Fibroblast of skin of abdomen (primary cell): ENCODE measurements around the gene TSPAN13.
A peak's percentile ranks its signal among the peaks of the same experiment; 100 is the strongest.

Source experiments
- DNase-seq: peaks from one replicate; pipeline ENCODE4 v3.0.0-alpha.2; 2013

TSPAN13 gene

DNA sequence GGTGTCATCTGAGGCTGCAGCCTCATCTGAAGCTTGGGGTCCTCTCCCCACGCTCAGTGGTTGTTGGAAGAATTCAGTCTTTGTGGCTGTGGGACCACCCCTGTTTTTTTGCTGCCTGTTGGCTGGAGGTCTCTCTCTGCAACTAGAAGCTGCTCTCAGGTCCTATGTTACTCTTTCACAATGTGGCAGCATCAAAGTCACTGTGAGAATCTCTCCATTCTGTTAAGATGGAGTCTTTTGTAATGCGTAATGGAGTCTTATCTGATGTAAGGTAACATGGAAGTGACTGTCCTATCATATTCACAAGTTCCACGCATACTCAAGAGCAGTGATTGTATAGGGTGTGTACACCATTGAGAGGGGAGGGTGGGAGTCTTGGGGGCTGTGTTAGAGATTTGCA is 24.9 kb downstream of the TSPAN13 start:
- DNase-seq, result no peak

DNA sequence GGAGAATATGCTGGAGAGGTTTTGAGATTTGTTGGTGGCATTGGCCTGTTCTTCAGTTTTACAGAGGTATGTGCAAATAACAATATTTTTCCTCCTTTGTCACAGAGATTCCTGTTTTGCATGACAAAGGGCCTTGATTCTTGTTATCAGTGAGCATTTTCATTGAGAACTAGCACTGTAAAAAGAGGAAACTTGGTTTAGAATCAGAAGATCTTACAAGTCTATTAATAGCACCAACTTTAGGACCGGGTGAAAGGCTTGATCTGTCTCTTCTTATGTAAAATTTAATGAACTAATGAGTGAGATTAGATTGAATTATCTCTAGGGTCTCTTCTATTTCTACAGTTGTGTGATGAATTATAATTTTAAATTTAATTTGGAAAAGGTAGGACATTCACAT is 25.5 kb downstream of the TSPAN13 start:
- no peak for DNase-seq

DNA sequence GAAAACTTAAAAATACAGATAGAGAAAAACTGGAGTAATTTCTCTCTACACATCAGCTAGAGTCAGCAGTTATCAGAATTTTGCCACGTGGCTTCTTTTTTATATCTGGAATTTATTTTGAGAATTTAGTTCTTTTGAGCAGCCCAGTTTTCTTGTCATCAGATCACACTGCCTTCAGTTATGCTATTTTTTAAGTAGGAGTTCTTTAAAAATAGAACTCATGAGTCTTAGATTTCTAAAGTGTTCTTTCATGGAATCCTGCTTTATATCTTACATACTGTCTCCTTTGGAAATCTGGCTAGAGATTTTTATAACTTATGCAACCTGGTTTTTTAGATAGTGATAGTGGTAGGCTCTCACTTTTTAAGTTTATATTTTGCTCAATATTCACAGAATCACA is 27.0 kb downstream of the TSPAN13 start:
- no peak for DNase-seq

DNA sequence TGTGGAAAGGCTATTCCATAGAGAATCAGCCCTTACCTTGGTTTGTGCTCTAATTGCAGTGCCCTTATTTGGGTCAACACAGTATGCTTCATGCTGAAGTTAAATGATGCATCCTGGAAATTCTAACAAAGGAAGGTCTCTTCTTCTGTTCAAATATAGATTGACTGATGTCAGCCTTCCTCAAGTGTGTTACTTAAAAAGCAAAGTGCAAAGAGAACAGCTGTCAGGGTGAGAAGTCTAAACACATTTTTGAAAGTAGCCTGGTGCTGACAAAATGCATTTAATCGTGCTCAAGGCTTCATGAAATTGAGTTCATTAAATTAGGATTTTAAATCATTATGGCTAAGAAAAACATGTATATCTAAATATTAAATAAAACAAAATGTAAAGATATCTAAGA is 31.8 kb downstream of the TSPAN13 start:
- no peak for DNase-seq

DNA sequence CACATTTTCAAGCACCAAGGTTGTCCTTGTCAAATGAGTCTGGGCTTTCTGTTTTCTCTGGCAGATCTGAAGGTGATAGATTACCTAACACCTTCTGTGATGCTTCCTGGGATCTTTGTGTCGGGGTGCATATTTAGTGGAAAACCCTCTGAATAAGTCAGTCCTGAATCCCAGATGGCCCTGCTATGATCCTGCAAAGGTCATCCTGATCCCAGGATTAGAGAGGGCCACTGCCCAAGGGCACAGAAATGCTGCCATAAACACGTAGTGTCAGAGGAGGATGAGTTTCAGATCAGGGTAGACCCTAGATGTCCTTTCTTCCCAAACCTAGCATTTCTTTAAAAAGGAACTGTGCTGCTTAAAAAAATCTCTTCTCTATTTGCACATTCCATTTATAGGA is 32.3 kb downstream of the TSPAN13 start:
- no peak for DNase-seq

DNA sequence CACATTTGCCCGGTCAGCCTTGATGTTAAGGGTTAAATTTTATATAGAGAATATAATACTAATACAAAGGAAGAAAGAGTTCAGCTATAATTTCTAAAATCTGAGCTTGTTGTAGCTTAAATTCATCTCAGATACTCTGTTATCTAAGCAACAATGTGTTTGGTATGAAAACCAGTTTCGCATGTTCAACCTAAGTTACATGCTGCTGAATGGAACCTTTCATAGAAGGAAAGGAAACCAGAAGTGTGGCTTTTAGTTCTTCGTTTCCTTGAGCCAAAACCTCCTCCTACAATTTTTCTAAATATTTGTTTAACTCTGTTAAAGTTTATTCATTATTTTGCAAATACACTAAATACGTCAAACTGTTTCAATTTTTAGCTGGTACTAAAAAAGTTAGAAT is 32.7 kb downstream of the TSPAN13 start:
- no peak for DNase-seq

DNA sequence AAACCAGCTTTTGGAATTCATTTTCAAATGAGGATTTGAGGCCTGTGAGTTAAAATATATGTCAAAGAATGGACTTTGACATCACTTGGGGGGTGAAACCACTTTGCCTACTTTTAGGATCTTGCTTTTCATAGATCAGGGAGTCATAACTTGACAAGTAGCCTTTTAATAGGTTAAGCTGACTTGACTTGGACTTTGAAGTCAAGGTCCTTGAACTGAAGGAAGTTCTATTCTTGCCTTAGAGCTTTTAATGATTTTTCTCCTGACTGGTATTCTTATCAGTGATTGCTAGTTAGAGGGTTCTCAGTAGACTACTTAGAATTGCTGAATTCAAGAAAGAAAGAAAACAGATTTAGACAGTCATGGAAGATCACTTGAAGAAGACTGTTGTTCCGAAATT is 33.6 kb downstream of the TSPAN13 start:
- DNase-seq, result no peak

DNA sequence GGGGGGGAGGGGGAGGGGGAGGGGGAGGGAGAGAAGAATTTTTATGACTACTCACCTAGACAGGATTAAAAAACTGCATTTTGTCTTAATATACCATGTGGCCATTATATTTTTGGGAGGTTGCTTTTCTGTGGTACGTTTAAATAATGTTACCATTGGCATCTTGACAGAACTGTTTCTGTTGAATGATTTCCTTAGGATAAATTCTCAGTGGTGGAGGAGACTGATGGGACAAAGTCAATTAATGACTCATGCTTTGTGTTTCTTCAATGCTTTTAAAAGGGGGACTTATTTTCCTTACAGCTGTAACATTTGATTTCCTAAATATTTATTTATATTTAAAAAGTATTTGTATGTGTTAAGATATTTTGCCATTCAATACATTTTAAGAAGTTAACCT is 37.5 kb downstream of the TSPAN13 start:
- no peak for DNase-seq

DNA sequence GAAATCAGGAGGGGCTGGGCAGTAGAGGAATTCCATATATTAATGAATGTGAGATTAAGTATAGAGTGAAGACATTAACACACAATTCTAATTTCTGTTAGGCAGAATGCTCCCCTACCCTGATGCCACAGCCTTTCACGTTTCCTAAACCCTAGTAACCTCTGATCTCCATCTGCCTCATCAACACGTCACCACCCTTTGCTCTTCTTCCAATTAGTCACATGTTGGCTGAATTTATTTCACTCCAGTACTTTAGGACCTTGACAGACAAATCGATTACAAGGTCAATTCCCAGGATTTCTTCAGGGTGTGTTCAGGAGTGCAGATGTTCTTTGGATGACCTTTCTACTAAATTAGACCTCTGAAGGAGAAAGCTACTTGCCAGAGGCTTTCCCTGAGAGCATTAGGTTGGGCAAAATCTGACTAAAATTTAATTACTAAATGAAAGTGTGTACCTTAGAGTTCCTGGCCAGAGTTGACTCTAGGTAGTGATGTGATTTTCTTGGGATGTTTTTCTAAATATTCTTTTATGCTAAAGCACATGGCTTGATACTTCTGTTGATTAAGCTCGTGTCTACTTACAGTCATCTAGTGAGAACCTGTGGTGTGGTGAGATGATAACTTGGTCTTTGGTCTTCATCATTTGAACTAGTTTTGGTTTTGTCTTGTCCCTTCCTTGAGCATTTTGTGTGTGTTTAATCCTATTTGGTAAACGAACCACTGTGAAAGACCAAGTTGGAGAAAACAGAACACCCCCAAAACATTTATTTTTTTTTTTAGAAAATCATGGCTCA is 38.5 kb downstream of the TSPAN13 start:
- DNase-seq, result no peak

DNA sequence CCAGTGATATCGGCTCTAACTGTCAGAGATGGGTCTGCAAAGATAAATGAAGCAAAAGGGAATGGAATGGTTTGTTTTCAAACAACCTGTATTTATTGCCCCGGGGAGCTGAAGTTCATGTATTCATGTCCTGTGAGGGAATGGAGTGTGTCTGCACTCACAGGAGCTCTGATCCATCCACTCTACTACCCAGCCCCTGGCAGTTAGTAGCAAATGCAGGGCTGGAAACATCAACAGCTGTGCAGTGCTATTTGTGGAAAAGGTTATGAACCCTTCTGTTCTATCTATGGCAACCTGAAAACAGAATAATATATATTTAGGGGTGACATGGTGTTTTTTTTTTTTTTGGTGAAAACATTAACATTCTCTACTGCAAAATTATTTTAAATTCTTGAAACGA is 41.4 kb downstream of the TSPAN13 start:
- DNase-seq, result no peak

DNA sequence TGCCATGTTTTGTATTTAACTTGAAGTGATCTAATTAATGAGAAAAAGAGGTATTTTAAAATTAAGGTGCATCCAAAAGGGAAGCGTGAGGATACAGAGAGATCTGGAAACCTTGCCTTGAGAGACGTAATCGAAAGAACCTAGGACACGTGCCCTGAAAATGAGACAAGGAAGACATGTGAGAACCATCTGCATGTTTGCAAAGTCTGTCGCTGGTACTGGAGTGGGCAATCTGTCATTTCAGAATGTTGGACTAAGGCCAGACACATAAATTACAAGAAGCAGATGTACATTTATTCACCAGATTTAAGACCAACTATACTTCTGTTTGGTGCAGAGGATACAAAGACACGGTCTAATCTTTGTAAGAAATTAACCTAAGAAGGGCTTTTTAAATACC is 42.1 kb downstream of the TSPAN13 start:
- DNase-seq, result peak; percentile 43

DNA sequence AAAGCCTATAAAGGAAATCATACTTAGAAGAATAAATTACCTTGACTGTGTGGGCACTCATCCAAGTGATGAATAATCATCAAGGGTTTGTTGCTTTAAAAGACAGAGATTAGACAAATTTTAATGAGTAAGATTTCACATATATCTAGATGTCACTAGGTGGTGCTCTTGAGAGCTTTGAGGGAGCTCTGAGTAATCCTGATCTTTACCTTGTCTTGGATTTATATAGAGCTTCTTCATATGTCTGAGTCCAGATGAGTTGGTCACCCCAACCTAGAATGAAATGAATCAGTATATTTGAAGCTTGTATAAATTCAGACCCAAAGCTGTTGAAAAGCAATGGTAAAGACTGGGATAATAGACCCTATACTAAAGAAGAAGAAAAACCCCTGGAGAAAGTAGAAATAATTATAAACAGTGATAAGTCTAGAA is 47.6 kb downstream of the TSPAN13 start:
- DNase-seq, result peak; percentile 73

DNA sequence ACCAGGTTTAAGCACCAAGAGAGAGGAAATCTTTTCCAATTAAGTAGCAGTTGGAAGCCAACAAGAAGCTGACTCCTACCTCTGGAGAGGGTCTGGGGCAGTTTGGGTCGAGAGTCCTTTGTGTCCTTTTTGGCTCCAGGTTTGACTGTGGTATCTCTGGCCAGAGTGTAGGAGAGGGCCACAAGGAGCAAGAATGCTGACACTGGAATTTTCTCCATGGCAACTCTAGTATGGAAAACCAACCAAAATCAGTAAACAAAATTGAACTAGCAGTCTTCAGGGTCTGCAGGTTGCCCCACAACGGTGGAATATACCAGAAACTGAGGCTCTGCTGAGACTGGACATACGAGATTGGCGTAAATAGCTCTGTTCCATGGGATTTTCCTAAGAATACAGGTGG is 48.0 kb downstream of the TSPAN13 start:
- no peak for DNase-seq

DNA sequence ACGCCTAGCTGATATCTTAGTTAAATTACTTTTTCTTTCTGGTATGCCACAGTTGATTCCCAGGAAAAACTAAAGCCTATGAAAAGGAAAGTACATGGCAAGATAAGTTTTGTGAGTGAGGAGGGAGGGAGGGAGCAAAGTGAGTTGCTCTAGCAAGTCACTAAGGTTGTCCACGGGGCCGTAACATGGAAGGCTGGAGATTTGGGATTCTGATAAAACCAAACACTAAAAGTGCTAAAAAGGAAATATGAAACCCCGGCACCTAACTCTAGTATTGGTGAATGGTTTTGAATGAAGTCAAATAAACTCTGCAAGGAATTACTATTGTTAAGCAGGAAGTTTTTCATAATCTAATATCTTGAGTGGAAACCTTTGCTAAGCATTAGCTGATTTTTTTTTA is 49.6 kb downstream of the TSPAN13 start:
- DNase-seq, result no peak

DNA sequence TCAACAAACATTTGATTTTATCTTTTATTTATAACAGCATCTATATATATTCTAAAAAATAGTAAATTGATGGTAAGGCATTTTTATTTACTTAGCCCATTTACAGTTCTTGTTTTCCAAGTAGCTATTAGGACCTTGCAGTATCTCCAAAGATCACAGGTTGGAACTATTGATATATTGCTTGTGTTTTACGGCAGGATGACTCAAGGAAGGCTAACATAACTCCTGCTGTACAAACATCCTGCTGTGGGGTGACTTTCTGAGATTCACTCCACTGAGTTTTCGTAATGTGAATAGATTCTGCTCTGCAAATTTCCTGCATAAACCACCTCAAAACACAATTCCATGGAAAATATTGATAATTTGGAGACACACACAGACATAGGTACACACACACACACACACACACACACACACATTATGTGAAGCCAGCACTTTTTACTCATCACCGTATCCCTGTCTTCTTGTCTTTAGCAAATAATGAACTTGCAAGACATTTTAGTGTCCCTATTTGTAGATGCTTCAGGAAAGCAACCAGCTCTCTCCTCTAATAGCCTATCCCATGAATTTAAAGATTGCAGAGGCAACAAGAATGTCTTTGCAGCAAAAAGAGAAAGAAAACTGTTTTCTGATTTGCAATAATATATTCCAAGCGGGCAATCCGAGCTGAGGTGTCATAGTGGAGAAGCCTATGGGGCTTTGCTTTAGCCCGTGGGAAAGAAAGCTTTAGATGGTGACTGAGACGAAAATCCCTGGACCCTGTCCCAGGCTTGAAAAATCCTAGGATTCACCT is 50.5 kb downstream of the TSPAN13 start:
- DNase-seq, result no peak

DNA sequence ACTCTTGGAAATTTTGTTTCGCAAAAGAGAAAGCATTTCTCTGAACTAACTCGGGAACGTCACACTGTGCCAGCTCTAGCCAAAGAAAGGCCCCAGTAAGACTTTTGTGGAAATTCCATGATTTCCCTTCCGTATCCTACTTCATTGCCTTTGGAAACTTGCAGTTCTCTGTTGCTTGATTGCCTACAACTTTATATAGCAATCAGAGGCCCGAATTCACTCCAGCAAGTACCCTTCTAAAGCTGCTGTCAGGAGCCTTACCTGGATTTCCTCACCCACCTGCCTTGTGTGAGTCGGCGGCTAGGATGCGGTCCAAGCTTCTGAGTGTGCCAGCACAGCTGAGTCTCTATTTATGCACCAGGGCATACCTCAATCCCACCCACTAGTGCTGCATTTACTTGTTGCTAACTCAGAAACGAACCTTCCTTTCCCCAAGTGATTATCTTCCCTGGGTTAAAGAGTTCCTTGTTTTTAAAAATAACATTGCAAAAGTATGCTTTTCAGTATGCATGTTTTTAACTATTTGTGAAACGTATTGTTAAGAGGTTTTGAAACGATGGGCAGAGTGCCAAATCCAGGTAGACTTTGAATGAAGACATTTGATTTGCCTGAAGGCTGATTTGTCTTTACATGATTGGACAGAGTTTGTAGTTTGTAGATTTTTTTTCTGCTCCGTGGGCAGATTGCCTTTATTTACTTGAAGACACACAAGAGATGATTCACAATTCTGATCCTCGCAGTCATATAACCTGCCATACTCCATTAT is 51.3 kb downstream of the TSPAN13 start, which contains the start of gene AGR2:
Gene AGR2, minus strand, starts transcription at position 326 of the 766 bp plus-strand sequence. CDS start 3,203 bp downstream, outside the sequence.
- DNase-seq, result no peak

DNA sequence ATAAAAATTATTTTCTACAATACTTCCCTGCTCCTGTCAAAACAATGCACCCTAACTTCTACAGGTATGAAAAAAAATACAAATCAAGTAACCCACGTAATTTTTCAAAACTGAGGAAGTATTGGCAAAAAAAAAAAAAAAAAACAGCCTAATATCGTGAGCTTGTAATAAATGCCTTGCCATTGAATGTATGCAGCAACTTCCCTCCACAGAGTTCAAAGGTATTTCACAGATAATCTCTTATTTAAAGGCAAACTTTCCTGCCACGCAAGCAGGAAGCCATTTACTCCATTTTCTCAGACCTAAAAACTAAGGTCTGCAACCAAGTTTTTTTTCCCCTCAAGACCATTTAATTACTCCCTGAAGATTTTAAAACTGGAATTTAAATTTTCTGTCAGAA is 51.9 kb downstream of the TSPAN13 start:
- DNase-seq, result no peak

DNA sequence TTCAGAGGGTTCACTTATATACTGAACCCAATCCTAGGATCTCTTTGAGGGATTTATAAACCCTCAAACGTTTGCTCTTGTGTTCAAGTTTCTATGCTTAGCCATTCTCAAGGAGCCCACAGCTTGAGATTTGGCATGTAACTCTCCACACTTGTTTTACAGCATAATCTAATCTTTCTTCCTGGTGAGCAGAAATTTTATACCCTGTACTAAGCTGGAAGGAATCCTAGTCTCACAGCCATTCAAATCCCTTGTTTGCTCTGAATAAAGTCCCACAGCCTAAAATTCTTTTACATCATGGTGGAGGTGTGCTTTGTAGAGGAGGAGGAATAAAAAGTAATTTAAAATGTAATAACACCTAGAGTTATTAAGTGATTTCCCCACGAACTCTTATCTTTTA is 56.6 kb downstream of the TSPAN13 start:
- no peak for DNase-seq

DNA sequence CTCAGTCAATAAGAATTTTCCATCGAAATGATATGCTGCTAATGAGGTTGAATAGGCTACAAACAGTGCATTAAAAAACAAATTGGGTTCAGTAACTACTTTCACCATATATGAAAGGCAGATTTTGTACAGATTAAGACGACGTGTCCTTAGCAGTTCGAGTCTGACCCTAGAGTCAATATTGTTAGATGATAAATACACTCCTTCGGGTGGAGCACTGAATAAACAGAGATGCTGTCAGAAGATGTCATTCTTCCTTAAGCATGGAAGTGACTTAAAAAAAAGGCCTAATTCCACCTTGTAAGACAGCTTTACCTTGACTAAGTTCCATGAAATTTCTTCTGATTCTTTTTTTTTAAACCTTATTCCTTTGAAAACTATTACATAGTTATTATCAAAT is 57.0 kb downstream of the TSPAN13 start:
- no peak for DNase-seq

DNA sequence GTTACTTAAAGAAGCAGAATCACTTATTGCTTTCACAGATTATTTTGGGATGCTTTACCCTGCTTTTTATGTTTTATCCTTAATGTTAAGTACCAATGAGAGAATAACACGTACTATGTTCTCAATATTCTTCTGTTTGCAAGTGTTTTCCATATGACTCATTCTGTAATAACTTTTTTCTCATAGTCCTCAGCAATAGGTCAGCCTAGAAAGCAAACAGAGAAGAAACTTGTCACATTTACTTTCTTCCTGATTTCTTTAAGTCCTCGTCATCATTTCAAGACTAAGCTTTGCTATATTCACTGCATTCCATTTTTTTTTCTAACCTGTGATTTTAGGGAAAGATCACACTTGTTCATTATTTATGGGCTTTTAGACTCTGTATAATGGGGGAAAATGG is 58.0 kb downstream of the TSPAN13 start:
- peak; percentile 34 for DNase-seq

DNA sequence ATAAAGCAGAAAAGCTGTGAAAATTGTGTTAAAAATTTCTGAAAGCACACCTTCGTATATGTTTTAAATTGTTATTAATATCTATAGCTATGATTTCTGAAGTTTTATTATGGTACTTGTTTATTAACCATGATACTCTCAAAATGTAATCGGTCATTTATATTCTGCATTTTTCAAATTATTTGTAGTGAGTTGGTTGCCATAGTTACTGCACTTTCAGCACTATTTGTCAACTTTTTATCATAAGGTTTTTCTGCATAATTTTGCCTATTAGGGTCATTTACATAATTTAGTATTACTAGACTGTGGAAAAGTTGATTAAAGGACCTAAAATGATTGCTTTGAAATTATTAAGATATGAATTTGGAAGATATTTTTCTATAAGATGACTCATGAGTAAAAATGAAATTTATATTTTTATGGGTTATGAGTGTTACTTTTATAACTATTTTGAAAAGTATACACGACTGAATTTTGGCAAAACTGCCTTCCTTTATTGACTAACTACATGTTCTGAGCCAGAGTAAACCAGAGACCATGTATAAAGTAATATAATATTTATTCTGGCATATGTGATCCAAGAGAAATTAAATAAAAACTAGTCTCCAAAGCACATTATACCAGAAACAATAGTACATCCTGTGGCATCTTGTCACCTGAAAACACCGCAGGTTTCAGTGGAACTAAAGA is 59.1 kb downstream of the TSPAN13 start:
- no peak for DNase-seq

DNA sequence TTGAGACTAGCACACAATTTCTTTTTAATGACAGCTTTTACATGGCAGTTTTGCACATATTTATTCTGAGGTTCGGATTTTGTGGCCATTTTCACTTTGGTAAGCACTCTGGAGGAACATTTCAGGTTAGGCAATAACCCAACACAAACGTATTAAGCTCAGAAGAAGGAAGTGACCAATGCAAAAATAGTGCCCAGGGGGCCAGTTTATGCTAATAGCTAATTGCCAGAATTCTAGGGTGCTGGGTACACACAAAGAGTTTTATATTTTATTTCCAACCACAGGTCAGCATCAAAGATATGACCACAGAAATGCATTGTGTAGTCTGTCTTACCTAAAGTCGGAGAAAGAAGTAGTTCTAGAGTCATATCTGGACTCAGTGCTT is 59.7 kb downstream of the TSPAN13 start:
- DNase-seq, result no peak

DNA sequence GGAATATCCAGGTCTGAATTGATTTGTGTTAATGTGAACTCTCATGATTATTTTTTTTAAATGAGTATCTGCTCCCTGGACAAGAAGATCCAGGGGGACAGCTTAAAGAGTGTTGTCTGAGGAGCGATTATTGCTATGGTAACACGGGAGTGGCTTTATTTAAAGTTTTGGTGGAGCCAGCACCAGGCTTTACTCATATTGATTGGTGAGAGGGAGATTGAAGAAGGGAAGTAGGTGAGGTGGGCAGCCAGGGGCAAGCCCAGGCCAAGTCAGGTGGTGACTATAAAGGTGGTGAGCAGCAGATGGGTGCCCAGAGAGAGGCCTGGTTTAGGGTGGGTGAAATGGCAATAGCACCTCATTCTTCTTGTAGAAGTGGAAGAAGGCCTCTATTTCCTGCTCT is 61.4 kb downstream of the TSPAN13 start:
- no peak for DNase-seq
